Prostate gland (tissue), 2 donors: Measurements from ENCODE around the gene EPSTI1. TPM values are rescaled to one million over a fixed set of nuclear protein-coding genes. Genes with fewer than 3 reads are reported as not detected.

Experiments used
- DNase-seq: peaks from one replicate; pipeline ENCODE4 v3.0.0-alpha.2; 2019; ENCODE audit warnings: low spot score
- H3K27ac ChIP-seq, 2 donors: fragments of 200-600 bp; sonication (generic); 2 replicates each; pipeline ENCODE4 v1.5.1; 2017 to 2019
- H3K27me3 ChIP-seq: fragments of 200-600 bp; sonication (generic); replicated peaks from 2 replicates; pipeline ENCODE4 v1.5.1; 2019; ENCODE audit not compliant: insufficient read depth
- H3K36me3 ChIP-seq, 2 donors: fragments of 200-600 bp; sonication (generic); 1 replicate in 1 of 2; 2 replicates in 1 of 2; pipeline versions ENCODE4 v1.5.1 to v1.8.1; 2017 to 2019
- H3K4me1 ChIP-seq: fragments of 200-600 bp; sonication (generic); replicated peaks from 2 replicates; pipeline ENCODE4 v1.5.1; 2019
- H3K4me3 ChIP-seq, 2 donors: fragments of 200-600 bp; sonication (generic); 2 replicates each; pipeline ENCODE4 v1.5.1; 2017 to 2019
- H3K9me3 ChIP-seq: fragments of 200-600 bp; sonication (generic); 2 replicates; pipeline ENCODE4 v1.5.1; 2017
- POLR2A ChIP-seq: fragments of 450-650 bp; IDR thresholded peaks from one replicate; pipeline ENCODE4 v1.6.1; 2016; ENCODE audit warnings: antibody characterized with exemption, mild to moderate bottlenecking
- POLR2AphosphoS5 ChIP-seq: sonication (generic); formaldehyde crosslinking; IDR thresholded peaks from one replicate; pipeline ENCODE4 v1.6.1; 2017; ENCODE audit warnings: antibody characterized with exemption
- WGBS: methylation state at CpG from one replicate; pipeline ENCODE4 v1.1.5; 2018; 5-methylcytosine and 5-hydroxymethylcytosine counted together
- intact Hi-C: fragments of 100-400 bp; cut with DNase I; formaldehyde crosslinking; loops from one replicate; pipeline ENCODE4 v1.14.2; 2022
- total RNA-seq, 2 donors: library from RNA; depleted of rRNA; stranded (reverse); fragments of >200 nt; gene quantifications; one replicate each; pipeline ENCODE4 v1.1.0, GENCODE V29; 2016
- TF ChIP-seq, protein P1 (sequence below), 4 experiments: fragments of 200-600 bp in 2 of 4; fragments of 450-650 bp in 2 of 4; sonication (generic) in 2 of 4; IDR thresholded peaks; 1 replicate in 3 of 4; 2 replicates in 1 of 4; pipeline ENCODE4 v1.5.1; 2016 to 2019; ENCODE audit warnings: antibody characterized with exemption in 4 of 4, mild to moderate bottlenecking in 2 of 4, moderate library complexity in 2 of 4

EPSTI1 gene
- total RNA-seq, 2 donors from 2014 or later, result 1.7 to 8.0 TPM

DNA sequence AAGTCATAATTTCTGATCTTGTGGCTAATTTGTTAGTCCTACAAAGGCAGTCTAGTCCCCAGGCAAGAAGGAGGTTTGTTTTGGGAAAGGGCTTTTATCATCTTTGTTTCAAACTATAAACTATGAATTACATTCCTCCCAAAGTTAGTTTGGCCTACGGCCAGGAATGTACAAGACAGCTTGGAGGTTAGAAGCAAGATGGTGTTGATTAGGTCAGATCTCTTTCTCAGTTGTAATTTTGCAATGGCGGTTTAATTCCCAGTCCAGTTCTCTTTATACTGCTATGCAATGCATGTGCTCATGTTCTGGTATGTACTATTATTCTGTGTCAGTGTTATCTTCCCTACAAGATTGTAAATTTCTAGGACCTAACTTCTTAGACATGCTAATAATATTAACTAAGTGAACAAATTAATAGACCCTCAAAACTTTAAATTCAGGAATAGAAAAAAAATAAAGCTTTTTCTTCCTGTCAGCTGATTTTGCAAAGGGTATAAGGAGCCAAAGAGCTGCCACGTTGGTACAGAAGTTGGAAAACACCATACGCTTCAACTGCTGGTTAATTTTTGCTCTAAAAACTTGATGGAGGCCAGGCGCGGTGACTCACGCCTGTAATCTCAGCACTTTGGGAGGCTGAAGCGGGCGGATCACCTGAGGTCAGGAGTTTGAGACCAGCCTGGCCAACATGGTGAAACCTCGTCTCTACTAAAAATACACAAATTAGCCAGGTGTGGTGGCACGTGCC lies 30.1 kb upstream of the EPSTI1 start:
- Histone ChIP-seq H3K9me3 (no peaks in the 10 kb centered on the region), H3K36me3 (no peaks in the 10 kb centered on the region), H3K27me3 (no peaks in the 10 kb centered on the region), H3K4me1 (no peaks in the 10 kb centered on the region), H3K27ac (no peak overlapping the region), H3K4me3 (no peak overlapping the region)
- DNase-seq, result no peak
- TF ChIP-seq POLR2A, result no peak
- TF ChIP-seq, protein P1, sequence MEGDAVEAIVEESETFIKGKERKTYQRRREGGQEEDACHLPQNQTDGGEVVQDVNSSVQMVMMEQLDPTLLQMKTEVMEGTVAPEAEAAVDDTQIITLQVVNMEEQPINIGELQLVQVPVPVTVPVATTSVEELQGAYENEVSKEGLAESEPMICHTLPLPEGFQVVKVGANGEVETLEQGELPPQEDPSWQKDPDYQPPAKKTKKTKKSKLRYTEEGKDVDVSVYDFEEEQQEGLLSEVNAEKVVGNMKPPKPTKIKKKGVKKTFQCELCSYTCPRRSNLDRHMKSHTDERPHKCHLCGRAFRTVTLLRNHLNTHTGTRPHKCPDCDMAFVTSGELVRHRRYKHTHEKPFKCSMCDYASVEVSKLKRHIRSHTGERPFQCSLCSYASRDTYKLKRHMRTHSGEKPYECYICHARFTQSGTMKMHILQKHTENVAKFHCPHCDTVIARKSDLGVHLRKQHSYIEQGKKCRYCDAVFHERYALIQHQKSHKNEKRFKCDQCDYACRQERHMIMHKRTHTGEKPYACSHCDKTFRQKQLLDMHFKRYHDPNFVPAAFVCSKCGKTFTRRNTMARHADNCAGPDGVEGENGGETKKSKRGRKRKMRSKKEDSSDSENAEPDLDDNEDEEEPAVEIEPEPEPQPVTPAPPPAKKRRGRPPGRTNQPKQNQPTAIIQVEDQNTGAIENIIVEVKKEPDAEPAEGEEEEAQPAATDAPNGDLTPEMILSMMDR (IDR thresholded peaks at IDR 0.05), result no peak
- TF ChIP-seq POLR2AphosphoS5, result no peak
- WGBS, result 81% methylated on average over 11 of the region's 11 CpGs
- intact Hi-C loops, result no loop called here

DNA sequence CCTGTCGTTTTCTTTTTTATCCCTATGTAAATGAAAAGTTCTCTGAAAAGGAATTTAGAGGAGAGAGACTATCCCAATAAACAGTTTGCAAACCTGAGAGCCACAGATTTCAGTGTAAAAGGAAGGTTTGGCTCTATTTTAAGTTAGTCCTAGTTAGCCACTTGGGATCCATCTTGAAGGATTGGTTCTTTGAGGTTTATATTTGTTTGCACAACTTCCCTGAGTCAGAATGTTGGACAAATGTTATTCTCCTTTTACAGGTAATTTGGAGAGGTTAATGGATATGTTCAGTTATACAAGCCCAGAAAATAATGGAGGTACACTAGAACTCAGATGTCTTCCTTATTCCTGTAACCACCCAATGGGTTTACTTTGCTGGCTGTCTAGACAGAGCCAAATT lies 28.8 kb upstream of the EPSTI1 start:
- Histone ChIP-seq H3K27ac (no peak overlapping the region), H3K4me1 (no peaks in the 10 kb centered on the region), H3K4me3 (no peak overlapping the region), H3K36me3 (no peaks in the 10 kb centered on the region), H3K27me3 (no peaks in the 10 kb centered on the region), H3K9me3 (no peaks in the 10 kb centered on the region)
- DNase-seq, result no peak
- intact Hi-C loops, result no loop called here
- TF ChIP-seq POLR2A, result no peak
- TF ChIP-seq, protein P1 (IDR thresholded peaks at IDR 0.05), result no peak
- no peak for TF ChIP-seq POLR2AphosphoS5
- 36% methylated on average over 1 of the region's 1 CpG for WGBS

DNA sequence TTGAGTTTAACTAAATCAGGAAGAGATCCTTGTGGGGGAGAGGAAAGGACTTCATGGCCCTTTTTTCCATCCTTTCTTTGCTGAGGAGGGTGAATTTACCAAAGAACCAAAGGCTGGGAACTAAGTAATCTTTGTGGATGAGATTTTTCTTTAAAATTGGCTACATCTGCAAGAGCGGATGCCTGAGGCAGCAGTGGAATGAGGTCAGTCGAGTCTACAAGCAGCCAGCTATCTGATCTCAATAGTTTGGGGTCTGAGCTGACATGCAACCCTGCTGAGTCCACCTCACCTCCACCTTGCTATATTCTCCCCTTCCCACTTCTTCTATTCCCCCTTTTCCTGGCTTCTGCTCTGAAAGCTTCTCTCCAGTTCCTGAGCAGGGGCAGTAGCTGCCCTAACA lies 27.8 kb upstream of the EPSTI1 start:
- Histone ChIP-seq H3K27ac (no peak overlapping the region), H3K9me3 (no peaks in the 10 kb centered on the region), H3K36me3 (no peaks in the 10 kb centered on the region), H3K27me3 (no peaks in the 10 kb centered on the region), H3K4me3 (no peak overlapping the region), H3K4me1 (no peaks in the 10 kb centered on the region)
- TF ChIP-seq POLR2AphosphoS5 (no peak), POLR2A (no peak)
- TF ChIP-seq, protein P1 (IDR thresholded peaks at IDR 0.05), result no peak
- intact Hi-C loops, result no loop called here
- DNase-seq, result no peak
- 48% methylated on average over 2 of the region's 2 CpGs for WGBS

DNA sequence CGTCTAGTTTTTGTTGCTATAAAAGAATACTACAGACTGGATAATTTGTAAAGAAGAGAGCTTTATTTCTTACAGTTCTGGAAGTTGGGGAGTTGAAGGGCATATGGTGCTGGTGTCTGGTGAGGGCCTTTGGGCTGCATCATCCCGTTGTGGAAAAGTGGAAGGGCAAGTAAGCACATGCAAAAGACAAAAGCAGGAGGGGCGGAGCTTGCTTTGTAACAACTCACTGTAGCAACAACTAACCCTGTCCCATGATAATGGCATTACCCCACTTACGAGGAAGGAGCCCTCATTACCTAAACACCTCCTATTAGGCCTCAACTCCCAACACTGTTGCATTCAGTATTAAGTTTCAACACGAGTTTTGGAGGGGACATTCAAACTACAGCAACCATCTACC lies 24.2 kb upstream of the EPSTI1 start:
- H3K4me3 ChIP-seq, result no peak overlapping the region
- no peaks in the 10 kb centered on the region for H3K4me1 ChIP-seq
- H3K36me3 ChIP-seq, result no peaks in the 10 kb centered on the region
- intact Hi-C loops, result no loop called here
- TF ChIP-seq, protein P1 (IDR thresholded peaks at IDR 0.05), result no peak
- no peak for TF ChIP-seq POLR2A
- TF ChIP-seq POLR2AphosphoS5, result no peak
- DNase-seq, result no peak
- no peaks in the 10 kb centered on the region for H3K9me3 ChIP-seq
- no peak overlapping the region for H3K27ac ChIP-seq
- no peaks in the 10 kb centered on the region for H3K27me3 ChIP-seq
- WGBS, result 79% methylated on average over 5 of the region's 5 CpGs

DNA sequence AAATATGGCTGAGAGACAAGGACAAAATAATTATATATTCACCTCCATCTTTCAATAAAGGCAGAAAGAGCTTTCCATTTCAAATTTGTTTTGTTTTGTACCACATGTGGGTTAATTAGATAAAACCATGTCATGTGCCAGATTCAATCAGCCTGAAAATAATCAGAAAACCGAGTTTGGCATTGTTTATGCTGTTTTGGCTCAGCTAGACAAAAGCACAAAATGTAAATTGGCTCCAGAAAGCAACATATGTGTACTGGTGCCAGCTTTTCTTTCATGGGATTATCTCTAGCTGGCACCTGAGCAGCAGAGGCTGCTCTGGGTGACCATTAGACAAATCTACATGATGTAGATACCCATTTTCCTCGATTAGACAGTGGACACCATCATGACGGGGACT lies 22.1 kb upstream of the EPSTI1 start:
- no peak for DNase-seq
- Histone ChIP-seq H3K4me1 (no peaks in the 10 kb centered on the region), H3K27me3 (no peaks in the 10 kb centered on the region), H3K4me3 (no peak overlapping the region), H3K9me3 (no peaks in the 10 kb centered on the region), H3K27ac (no peak overlapping the region), H3K36me3 (no peaks in the 10 kb centered on the region)
- 56% methylated on average over 3 of the region's 3 CpGs for WGBS
- intact Hi-C loops, result no loop called here
- TF ChIP-seq, protein P1 (IDR thresholded peaks at IDR 0.05), result no peak
- no peak for TF ChIP-seq POLR2A
- no peak for TF ChIP-seq POLR2AphosphoS5
